GM23248 (cell line): ENCODE measurements around the gene DPYD. TPM values are rescaled to one million over a fixed set of nuclear protein-coding genes. Genes with fewer than 3 reads are reported as not detected.

Experiments used
- DNase-seq: peaks from one replicate; pipeline ENCODE4 v3.0.0-alpha.2; 2015
- H2AFZ ChIP-seq: fragments of 200-600 bp; sonication (generic); 2 replicates; pipeline ENCODE4 v1.6.1; 2016; ENCODE audit warnings: antibody characterized with exemption
- H3F3A ChIP-seq: fragments of 200-600 bp; sonication (generic); 2 replicates; pipeline ENCODE4 v1.6.1; 2016; ENCODE audit warnings: mild to moderate bottlenecking, antibody characterized with exemption, mixed run types; ENCODE audit not compliant: insufficient read depth
- H3K27ac ChIP-seq: fragments of 200-600 bp; sonication (generic); 2 replicates; pipeline ENCODE4 v1.5.1; 2016; ENCODE audit warnings: mild to moderate bottlenecking
- H3K27me3 ChIP-seq: fragments of 200-600 bp; sonication (generic); replicated peaks from 2 replicates; pipeline ENCODE4 v1.6.1; 2016; ENCODE audit warnings: mild to moderate bottlenecking; ENCODE audit not compliant: insufficient read depth
- H3K36me3 ChIP-seq: fragments of 200-600 bp; sonication (generic); 2 replicates; pipeline ENCODE4 v1.6.1; 2016; ENCODE audit warnings: low read depth, mild to moderate bottlenecking
- H3K4me1 ChIP-seq: fragments of 200-600 bp; sonication (generic); 2 replicates; pipeline ENCODE4 v1.6.1; 2016; ENCODE audit warnings: mild to moderate bottlenecking; ENCODE audit not compliant: insufficient read depth
- H3K4me2 ChIP-seq: fragments of 200-600 bp; sonication (generic); one replicate; pipeline ENCODE4 v1.6.1; 2016; ENCODE audit warnings: mild to moderate bottlenecking; ENCODE audit not compliant: unreplicated experiment
- H3K4me3 ChIP-seq: fragments of 200-600 bp; sonication (generic); 2 replicates; pipeline ENCODE4 v1.5.1; 2016; ENCODE audit warnings: mild to moderate bottlenecking
- H3K79me2 ChIP-seq: fragments of 200-600 bp; sonication (generic); 2 replicates; pipeline ENCODE4 v1.6.1; 2016; ENCODE audit warnings: mild to moderate bottlenecking; ENCODE audit not compliant: insufficient read depth
- H3K9ac ChIP-seq: fragments of 200-600 bp; sonication (generic); 2 replicates; pipeline ENCODE4 v1.6.1; 2016; ENCODE audit warnings: mild to moderate bottlenecking
- H3K9me2 ChIP-seq: fragments of 200-600 bp; sonication (generic); 2 replicates; pipeline ENCODE4 v1.6.1; 2016; ENCODE audit warnings: mixed run types, mild to moderate bottlenecking, moderate library complexity; ENCODE audit not compliant: insufficient read depth
- H3K9me3 ChIP-seq: fragments of 200-600 bp; sonication (generic); one replicate; pipeline ENCODE4 v1.6.1; 2017; ENCODE audit warnings: low read depth
- H4K20me1 ChIP-seq: fragments of 200-600 bp; sonication (generic); 2 replicates; pipeline ENCODE4 v1.6.0; 2016; ENCODE audit not compliant: insufficient read depth
- EZH2 ChIP-seq: fragments of 200-600 bp; sonication (generic); IDR thresholded peaks from 2 replicates; pipeline ENCODE4 v1.6.1; 2018; ENCODE audit warnings: antibody characterized with exemption, mild to moderate bottlenecking; ENCODE audit not compliant: insufficient read depth, poor library complexity, severe bottlenecking
- EZH2phosphoT487 ChIP-seq: fragments of 200-600 bp; sonication (generic); IDR thresholded peaks from 2 replicates; pipeline ENCODE4 v1.6.1; 2018; ENCODE audit warnings: antibody characterized with exemption, moderate library complexity, mild to moderate bottlenecking, low read depth; ENCODE audit not compliant: insufficient read depth
- WGBS, 2 experiments: methylation state at CpG; one replicate each; pipeline ENCODE4 v1.1.6; 2015 to 2017; ENCODE audit warnings: low lambda C conversion rate in 2 of 2, low coverage in 1 of 2; ENCODE audit errors: missing lambda C conversion rate in 2 of 2; 5-methylcytosine and 5-hydroxymethylcytosine counted together
- in situ Hi-C: fragments of 300-500 bp; cut with MboI; formaldehyde crosslinking; loops from 2 replicates; pipeline ENCODE4 v1.15.0; 2020
- polyA plus RNA-seq: library from polyadenylated mRNA; unstranded; fragments of >200 nt; fragmentation: Nextera tagmentation; extraction: Ambion mirVana; gene quantifications from 2 replicates; pipeline ENCODE4 v1.2.1, GENCODE V29; 2016
- total RNA-seq: library from RNA; depleted of rRNA; stranded (reverse); fragments of >200 nt; shearing (Covaris generic); gene quantifications from 2 replicates; pipeline ENCODE4 v1.2.3, GENCODE V29; 2014

Gene DPYD
- total and polyA plus RNA-seq, 2 experiments from 2014 or later, result 38.4 to 70.7 TPM

DNA sequence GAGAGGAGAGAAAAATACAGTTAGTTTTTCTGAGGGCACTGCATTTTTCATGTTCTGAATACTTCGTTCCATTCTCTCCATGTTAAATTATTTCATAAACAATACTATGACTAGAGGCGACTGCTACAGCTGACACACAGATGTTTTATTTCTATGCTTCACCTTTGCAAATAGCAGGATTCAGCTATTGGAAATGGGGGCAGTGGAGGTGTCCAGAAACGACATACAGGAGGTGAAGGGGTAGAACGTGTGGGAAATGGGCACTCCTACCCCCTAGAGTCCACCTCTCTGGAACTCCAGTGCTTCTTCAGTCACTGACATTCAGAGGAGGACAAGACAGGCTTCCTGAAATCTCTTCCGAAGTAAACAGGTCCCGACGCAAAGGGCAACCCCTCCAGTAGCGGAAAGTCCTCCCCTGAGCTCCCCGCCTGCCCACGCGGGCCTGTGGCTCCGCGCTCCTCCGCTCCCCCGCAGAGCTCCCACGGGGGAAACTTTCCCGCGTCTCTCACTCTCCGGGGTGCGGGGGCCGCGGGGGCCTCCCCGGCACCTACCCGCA, 480 bp downstream of the DPYD start:
- Histone ChIP-seq H3K9me2 (no peaks in the 10 kb centered on the region), H2AFZ (peak overlapping the region; percentile 96), H3K27ac (peak overlapping the region; percentile 80), H3K9me3 (no peaks in the 10 kb centered on the region), H3K36me3 (no peaks in the 10 kb centered on the region), H3K4me3 (peak overlapping the region; percentile 97), H3F3A (peaks cover 16% of the 10 kb centered on the region), H3K4me2 (peak overlapping the region; percentile 98), H3K4me1 (peaks cover 29% of the 10 kb centered on the region), H3K79me2 (peaks cover 53% of the 10 kb centered on the region), H3K9ac (peak overlapping the region; percentile 87), H3K27me3 (no peaks in the 10 kb centered on the region), H4K20me1 (no peaks in the 10 kb centered on the region)
- in situ Hi-C loops, result no loop called here
- WGBS, 2 experiments, result 0 to 2% methylated on average over 19 to 24 of the region's 24 CpGs
- no peak for TF ChIP-seq EZH2phosphoT487
- no peak for TF ChIP-seq EZH2
- peak; percentile 67 for DNase-seq

DNA sequence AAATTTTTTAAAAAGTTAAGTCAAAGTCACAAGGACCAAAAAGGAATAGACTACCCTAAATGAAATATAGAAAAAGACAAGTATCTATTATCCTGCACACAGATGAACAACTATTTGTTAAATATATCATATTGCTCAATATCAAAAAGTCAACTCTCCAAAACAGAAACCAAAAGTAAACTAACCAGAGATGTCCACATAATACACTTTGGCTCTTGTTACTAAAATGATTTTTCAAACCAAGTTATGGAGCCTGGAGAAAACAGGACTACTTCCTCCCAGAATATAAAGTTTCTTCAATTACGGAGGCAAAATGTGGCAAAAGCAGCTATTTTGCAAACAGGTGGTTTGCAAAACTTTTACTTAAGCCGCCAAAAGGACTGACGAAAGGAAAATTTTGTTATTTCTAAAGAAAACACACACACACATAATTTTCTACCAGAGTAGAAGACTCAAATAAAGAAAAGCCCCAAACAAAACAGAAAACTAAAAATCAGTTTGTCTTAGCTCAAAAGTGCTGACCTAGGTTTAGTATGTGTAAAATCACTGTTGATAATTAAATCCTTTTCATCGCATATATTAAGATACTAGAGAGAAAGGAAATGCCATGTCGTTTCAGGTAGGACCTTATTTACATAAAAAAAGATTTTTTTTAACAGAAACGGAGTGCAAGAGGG, 1.1 kb downstream of the DPYD start:
- H3K79me2 ChIP-seq, result peaks cover 60% of the 10 kb centered on the region
- H2AFZ ChIP-seq, result peak overlapping the region; percentile 96

DNA sequence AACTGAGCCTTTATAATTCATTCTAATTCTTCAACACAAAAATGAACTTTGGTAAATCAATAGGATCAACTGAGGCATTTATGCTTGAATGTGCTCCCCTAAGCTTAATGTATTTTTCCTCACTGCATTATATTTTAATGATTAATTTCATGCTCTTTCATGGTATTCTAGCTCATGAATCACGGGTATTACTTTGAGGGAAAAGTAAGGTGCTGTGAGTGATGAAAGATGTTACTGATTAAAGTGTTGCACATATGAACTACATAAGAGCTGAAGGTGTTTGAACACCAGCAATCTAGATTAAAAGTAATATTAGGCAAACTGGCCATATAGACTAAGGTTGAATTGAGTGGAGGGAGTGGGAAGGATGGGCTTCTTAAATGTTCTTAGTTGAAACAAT, 1.9 kb downstream of the DPYD start:
- no peaks in the 10 kb centered on the region for H3K9me3 ChIP-seq
- H3K9ac ChIP-seq, result peak overlapping the region; percentile 87
- H3K4me3 ChIP-seq, result peak overlapping the region; percentile 97
- H3F3A ChIP-seq, result peaks cover 16% of the 10 kb centered on the region
- H3K27ac ChIP-seq, result peak overlapping the region; percentile 80; the same call in 1 of the 2 replicates
- peaks cover 29% of the 10 kb centered on the region for H3K4me1 ChIP-seq
- H4K20me1 ChIP-seq, result no peaks in the 10 kb centered on the region
- WGBS, 2 experiments, result 87 to 88% methylated on average over 1 of the region's 1 CpG
- peak overlapping the region; percentile 98 for H3K4me2 ChIP-seq
- 0 out of 2 replicates have a peak, but pooled peaks cover 4% of the 10 kb centered on the region for H3K36me3 ChIP-seq
- no peak overlapping the region for H2AFZ ChIP-seq
- no peak for DNase-seq
- no peaks in the 10 kb centered on the region for H3K9me2 ChIP-seq
- peaks cover 67% of the 10 kb centered on the region for H3K79me2 ChIP-seq
- TF ChIP-seq EZH2 (no peak), EZH2phosphoT487 (no peak)
- H3K27me3 ChIP-seq, result no peaks in the 10 kb centered on the region
- in situ Hi-C loops, result no loop called here

More for the DNA sequence above, 1.1 kb downstream of the DPYD start:
- WGBS, 2 experiments, result 0 to 1% methylated on average over 6 of the region's 6 CpGs
- peak; percentile 64 for DNase-seq
- TF ChIP-seq EZH2phosphoT487 (no peak), EZH2 (no peak)
- Histone ChIP-seq H3K4me2 (peak overlapping the region; percentile 98), H3K9me3 (no peaks in the 10 kb centered on the region), H3K4me3 (peak overlapping the region; percentile 97), H3F3A (peaks cover 16% of the 10 kb centered on the region), H3K9me2 (no peaks in the 10 kb centered on the region), H3K9ac (peak overlapping the region; percentile 87), H3K27ac (peak overlapping the region; percentile 80), H4K20me1 (no peaks in the 10 kb centered on the region), H3K4me1 (peaks cover 29% of the 10 kb centered on the region), H3K36me3 (0 out of 2 replicates have a peak, but pooled peaks cover 3% of the 10 kb centered on the region), H3K27me3 (no peaks in the 10 kb centered on the region)
- in situ Hi-C loops, result no loop called here

DNA sequence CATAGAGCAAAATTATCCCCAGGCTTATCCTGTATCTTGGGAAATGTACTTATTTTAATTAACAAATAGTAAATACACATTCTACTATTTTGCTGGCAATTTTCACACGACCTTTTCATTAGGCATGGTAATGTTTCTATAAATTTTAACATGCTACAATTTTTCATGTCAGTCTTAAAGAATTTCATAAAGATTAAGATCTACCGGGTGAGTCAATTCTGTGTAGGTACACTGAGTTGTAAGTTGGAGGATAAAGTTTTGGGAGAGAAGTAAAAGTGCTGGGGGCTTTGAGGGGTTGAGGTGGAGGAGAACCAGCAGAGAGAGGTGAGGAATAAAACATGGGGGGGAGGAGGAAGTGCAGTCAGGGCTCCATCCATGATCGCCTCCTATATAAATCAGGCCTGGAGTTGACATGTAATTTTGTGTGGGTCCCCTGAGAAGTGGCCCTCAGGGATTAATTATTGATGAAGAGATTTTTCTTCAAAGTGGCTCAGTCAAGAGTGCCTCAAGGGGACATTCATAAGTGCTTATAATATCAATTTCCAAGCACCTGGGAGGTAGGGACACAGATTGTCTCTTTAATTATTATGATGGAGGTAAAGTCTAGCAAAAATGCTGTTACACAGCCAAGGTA, 7.2 kb downstream of the DPYD start:
- DNase-seq, result no peak
- Histone ChIP-seq H3K4me1 (peaks cover 40% of the 10 kb centered on the region), H3K4me3 (no peak overlapping the region), H3K36me3 (0 out of 2 replicates have a peak, but pooled peaks cover 4% of the 10 kb centered on the region), H3K79me2 (peaks cover 100% of the 10 kb centered on the region), H2AFZ (no peak overlapping the region), H4K20me1 (no peaks in the 10 kb centered on the region), H3K4me2 (no peak overlapping the region), H3K9ac (no peak overlapping the region), H3K9me3 (no peaks in the 10 kb centered on the region), H3F3A (no peaks in the 10 kb centered on the region), H3K9me2 (no peaks in the 10 kb centered on the region), H3K27ac (no peak overlapping the region), H3K27me3 (no peaks in the 10 kb centered on the region)
- in situ Hi-C loops, result no loop called here
- TF ChIP-seq EZH2phosphoT487 (no peak), EZH2 (no peak)
- 92 to 94% methylated on average over 3 of the region's 3 CpGs for WGBS, 2 experiments
